HepG2 (cell line): ENCODE measurements around the gene THAP3. TPM values are rescaled to one million over a fixed set of nuclear protein-coding genes. Genes with fewer than 3 reads are reported as not detected.

ENCODE experiments used
- EEA1 ChIP-seq: sonication (generic); formaldehyde crosslinking; IDR thresholded peaks from 2 replicates; pipeline ENCODE4 v1.5.1; 2020; ENCODE audit warnings: mild to moderate bottlenecking, missing genetic modification reagents, borderline replicate concordance
- FOXK1 ChIP-seq: sonication (generic); formaldehyde crosslinking; IDR thresholded peaks from 2 replicates; pipeline ENCODE4 v1.4.0; 2020; ENCODE audit warnings: low read depth, missing genetic modification reagents, borderline replicate concordance
- NR2F1 ChIP-seq, 2 experiments: fragments of 450-650 bp in 1 of 2; formaldehyde crosslinking in 1 of 2; IDR thresholded peaks; 2 replicates each; pipeline versions ENCODE4 v1.5.0 to v1.6.1; 2016 to 2020; ENCODE audit warnings: mild to moderate bottlenecking in 1 of 2, missing compliant biosample characterization in 1 of 2, missing genetic modification reagents in 1 of 2, moderate library complexity in 1 of 2
- POLR2G ChIP-seq: fragments of 200-400 bp; formaldehyde crosslinking; IDR thresholded peaks from 2 replicates; pipeline ENCODE4 v1.6.1; 2018; ENCODE audit warnings: mild to moderate bottlenecking, low read depth, low read length, moderate library complexity
- SOX6 ChIP-seq, 2 experiments: fragments of 450-650 bp in 1 of 2; sonication (generic) in 1 of 2; formaldehyde crosslinking in 1 of 2; IDR thresholded peaks; 2 replicates each; pipeline versions ENCODE4 v1.4.0 to v1.6.1; 2017 to 2020; ENCODE audit warnings: antibody characterized with exemption in 1 of 2, mild to moderate bottlenecking in 1 of 2, missing genetic modification reagents in 1 of 2
- SP2 ChIP-seq: sonication (generic); formaldehyde crosslinking; IDR thresholded peaks from 2 replicates; pipeline ENCODE4 v1.5.1; 2020; ENCODE audit warnings: mild to moderate bottlenecking, missing genetic modification reagents
- STAG1 ChIP-seq: sonication (generic); formaldehyde crosslinking; IDR thresholded peaks from 2 replicates; pipeline ENCODE4 v1.4.0; 2020; ENCODE audit warnings: missing genetic modification reagents
- ZFY ChIP-seq: sonication (generic); formaldehyde crosslinking; IDR thresholded peaks from 2 replicates; pipeline ENCODE4 v1.4.0; 2020; ENCODE audit warnings: missing genetic modification reagents
- ZGPAT ChIP-seq: IDR thresholded peaks from 2 replicates; pipeline ENCODE4 v1.6.1; 2016; ENCODE audit warnings: mild to moderate bottlenecking
- ZNF430 ChIP-seq: sonication (generic); formaldehyde crosslinking; IDR thresholded peaks from 2 replicates; pipeline ENCODE4 v1.9.0; 2021; ENCODE audit warnings: mild to moderate bottlenecking, missing genetic modification reagents
- ZNF572 ChIP-seq: sonication (generic); formaldehyde crosslinking; IDR thresholded peaks from 2 replicates; pipeline ENCODE4 v1.5.1; 2020; ENCODE audit warnings: mild to moderate bottlenecking, missing genetic modification reagents
- ZNF83 ChIP-seq: sonication (generic); formaldehyde crosslinking; IDR thresholded peaks from 2 replicates; pipeline ENCODE4 v1.4.0; 2020; ENCODE audit warnings: missing genetic modification reagents, mild to moderate bottlenecking, borderline replicate concordance
- polyA plus RNA-seq, 8 experiments: library from polyadenylated mRNA; depleted of rRNA in 3 of 8; stranded (reverse) in 7 of 8; unstranded in 1 of 8; fragments of >200 nt; fragmentation: Illumina TruSeq in 4 of 8; extraction: Trizol in 4 of 8; gene quantifications; 2 replicates each; pipeline versions ENCODE4 v1.2.1 to v1.2.3, GENCODE V29; 2011 to 2016; ENCODE audit warnings: low read depth in 4 of 8, missing spikeins in 1 of 8, mixed read lengths in 1 of 8; ENCODE audit not compliant: insufficient read depth in 1 of 8
- total RNA-seq, 5 experiments: library from RNA; depleted of rRNA; stranded (reverse); fragments of >200 nt; fragmentation: Illumina TruSeq; extraction: Trizol; gene quantifications; 2 replicates each; pipeline ENCODE4 v1.2.3, GENCODE V29; 2016; ENCODE audit warnings: low read depth in 1 of 5
- TF ChIP-seq, protein P1 (sequence below): sonication (generic); formaldehyde crosslinking; IDR thresholded peaks from 2 replicates; pipeline ENCODE4 v1.4.0; 2020; ENCODE audit warnings: missing genetic modification reagents
- TF ChIP-seq, protein P2 (sequence below): sonication (generic); formaldehyde crosslinking; conservative IDR thresholded peaks from 2 replicates; pipeline ENCODE4 v1.8.0; 2022; ENCODE audit warnings: mild to moderate bottlenecking, moderate library complexity, missing genetic modification reagents
- TF ChIP-seq, protein P3 (sequence below): sonication (generic); formaldehyde crosslinking; IDR thresholded peaks from 2 replicates; pipeline ENCODE4 v1.4.0; 2020; ENCODE audit warnings: mild to moderate bottlenecking, low read depth, missing genetic modification reagents
- TF ChIP-seq, protein P4 (sequence below): IDR thresholded peaks from 2 replicates; pipeline ENCODE4 v1.6.1; 2016; ENCODE audit warnings: low read depth, borderline replicate concordance
- TF ChIP-seq, protein P5 (sequence below): sonication (generic); formaldehyde crosslinking; IDR thresholded peaks from 2 replicates; pipeline ENCODE4 v1.4.0; 2020; ENCODE audit warnings: missing genetic modification reagents

The THAP3 gene
- total and polyA plus RNA-seq, 2 of the 13 experiments (the other 11 are each of a cell fraction or from before 2014, with no cell fraction given) = 10.3 to 14.9 TPM

DNA sequence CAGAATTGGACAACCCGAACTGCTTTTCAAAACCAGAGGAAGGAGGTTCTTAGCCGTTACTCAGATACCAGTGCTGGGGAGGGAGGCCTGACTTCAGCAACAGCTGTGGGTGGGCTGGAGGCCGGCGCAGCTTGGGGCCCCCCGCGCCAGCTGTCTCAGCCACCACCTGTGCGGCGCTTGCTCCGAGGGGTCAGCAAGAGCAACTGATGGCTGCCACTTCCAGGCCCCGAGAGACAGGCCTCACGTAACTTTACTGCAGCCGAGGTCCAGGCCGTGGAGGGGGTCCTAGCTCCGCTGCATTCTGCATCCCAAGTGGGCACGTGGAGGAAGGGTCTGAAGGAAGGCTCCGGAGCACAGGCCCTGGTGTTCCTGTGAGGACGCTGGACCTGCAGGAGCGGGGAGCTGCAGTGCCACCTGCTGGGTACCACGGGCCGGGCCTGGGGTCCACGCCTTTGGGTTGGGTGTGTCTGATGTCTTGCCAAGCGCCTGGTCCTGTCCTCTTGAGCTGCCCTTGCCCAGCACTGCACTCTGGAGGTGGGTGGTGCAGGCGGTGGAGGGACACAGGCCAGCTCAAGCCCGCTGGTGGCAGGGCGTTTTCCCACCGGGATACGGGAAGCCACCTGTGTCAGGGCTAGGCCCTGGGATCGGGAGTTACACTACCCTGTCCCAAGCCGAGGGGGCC lies 9.8 kb downstream of the THAP3 start (continued):
- TF ChIP-seq ZNF83 (CRISPR knock-in tag) = no peak
- peak; percentile 80 for TF ChIP-seq STAG1 (CRISPR knock-in tag)
- TF ChIP-seq, protein P1, sequence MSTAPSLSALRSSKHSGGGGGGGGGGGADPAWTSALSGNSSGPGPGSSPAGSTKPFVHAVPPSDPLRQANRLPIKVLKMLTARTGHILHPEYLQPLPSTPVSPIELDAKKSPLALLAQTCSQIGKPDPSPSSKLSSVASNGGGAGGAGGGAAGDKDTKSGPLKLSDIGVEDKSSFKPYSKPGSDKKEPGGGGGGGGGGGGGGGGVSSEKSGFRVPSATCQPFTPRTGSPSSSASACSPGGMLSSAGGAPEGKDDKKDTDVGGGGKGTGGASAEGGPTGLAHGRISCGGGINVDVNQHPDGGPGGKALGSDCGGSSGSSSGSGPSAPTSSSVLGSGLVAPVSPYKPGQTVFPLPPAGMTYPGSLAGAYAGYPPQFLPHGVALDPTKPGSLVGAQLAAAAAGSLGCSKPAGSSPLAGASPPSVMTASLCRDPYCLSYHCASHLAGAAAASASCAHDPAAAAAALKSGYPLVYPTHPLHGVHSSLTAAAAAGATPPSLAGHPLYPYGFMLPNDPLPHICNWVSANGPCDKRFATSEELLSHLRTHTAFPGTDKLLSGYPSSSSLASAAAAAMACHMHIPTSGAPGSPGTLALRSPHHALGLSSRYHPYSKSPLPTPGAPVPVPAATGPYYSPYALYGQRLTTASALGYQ (CRISPR knock-in tag) = no peak
- TF ChIP-seq NR2F1 (CRISPR knock-in tag; IDR thresholded peaks at IDR 0.05) = no peak
- no peak for TF ChIP-seq SOX6 (IDR thresholded peaks at IDR 0.05)
- 0 out of 2 replicates have a peak, but pooled peaks have one; percentile 18 for TF ChIP-seq SOX6 (CRISPR knock-in tag; IDR thresholded peaks at IDR 0.05)
- TF ChIP-seq EEA1 (CRISPR knock-in tag) = no peak
- TF ChIP-seq, protein P2, sequence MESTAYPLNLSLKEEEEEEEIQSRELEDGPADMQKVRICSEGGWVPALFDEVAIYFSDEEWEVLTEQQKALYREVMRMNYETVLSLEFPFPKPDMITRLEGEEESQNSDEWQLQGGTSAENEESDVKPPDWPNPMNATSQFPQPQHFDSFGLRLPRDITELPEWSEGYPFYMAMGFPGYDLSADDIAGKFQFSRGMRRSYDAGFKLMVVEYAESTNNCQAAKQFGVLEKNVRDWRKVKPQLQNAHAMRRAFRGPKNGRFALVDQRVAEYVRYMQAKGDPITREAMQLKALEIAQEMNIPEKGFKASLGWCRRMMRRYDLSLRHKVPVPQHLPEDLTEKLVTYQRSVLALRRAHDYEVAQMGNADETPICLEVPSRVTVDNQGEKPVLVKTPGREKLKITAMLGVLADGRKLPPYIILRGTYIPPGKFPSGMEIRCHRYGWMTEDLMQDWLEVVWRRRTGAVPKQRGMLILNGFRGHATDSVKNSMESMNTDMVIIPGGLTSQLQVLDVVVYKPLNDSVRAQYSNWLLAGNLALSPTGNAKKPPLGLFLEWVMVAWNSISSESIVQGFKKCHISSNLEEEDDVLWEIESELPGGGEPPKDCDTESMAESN = 0 out of 2 replicates have a peak, but pooled peaks have one; percentile 47
- peak; percentile 45 for TF ChIP-seq POLR2G
- TF ChIP-seq, protein P3, sequence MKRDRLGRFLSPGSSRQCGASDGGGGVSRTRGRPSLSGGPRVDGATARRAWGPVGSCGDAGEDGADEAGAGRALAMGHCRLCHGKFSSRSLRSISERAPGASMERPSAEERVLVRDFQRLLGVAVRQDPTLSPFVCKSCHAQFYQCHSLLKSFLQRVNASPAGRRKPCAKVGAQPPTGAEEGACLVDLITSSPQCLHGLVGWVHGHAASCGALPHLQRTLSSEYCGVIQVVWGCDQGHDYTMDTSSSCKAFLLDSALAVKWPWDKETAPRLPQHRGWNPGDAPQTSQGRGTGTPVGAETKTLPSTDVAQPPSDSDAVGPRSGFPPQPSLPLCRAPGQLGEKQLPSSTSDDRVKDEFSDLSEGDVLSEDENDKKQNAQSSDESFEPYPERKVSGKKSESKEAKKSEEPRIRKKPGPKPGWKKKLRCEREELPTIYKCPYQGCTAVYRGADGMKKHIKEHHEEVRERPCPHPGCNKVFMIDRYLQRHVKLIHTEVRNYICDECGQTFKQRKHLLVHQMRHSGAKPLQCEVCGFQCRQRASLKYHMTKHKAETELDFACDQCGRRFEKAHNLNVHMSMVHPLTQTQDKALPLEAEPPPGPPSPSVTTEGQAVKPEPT (CRISPR knock-in tag) = no peak
- TF ChIP-seq, protein P4, sequence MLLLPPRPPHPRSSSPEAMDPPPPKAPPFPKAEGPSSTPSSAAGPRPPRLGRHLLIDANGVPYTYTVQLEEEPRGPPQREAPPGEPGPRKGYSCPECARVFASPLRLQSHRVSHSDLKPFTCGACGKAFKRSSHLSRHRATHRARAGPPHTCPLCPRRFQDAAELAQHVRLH (CRISPR knock-in tag) = no peak
- no peak for TF ChIP-seq FOXK1 (CRISPR knock-in tag)
- TF ChIP-seq ZNF430 = no peak
- peak; percentile 40; the same call in 1 of the 2 replicates for TF ChIP-seq ZFY (CRISPR knock-in tag)
- TF ChIP-seq ZGPAT (CRISPR knock-in tag) = no peak
- TF ChIP-seq, protein P5, sequence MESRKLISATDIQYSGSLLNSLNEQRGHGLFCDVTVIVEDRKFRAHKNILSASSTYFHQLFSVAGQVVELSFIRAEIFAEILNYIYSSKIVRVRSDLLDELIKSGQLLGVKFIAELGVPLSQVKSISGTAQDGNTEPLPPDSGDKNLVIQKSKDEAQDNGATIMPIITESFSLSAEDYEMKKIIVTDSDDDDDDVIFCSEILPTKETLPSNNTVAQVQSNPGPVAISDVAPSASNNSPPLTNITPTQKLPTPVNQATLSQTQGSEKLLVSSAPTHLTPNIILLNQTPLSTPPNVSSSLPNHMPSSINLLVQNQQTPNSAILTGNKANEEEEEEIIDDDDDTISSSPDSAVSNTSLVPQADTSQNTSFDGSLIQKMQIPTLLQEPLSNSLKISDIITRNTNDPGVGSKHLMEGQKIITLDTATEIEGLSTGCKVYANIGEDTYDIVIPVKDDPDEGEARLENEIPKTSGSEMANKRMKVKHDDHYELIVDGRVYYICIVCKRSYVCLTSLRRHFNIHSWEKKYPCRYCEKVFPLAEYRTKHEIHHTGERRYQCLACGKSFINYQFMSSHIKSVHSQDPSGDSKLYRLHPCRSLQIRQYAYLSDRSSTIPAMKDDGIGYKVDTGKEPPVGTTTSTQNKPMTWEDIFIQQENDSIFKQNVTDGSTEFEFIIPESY (CRISPR knock-in tag) = peak; percentile 97
- TF ChIP-seq ZNF572 (CRISPR knock-in tag) = no peak
- TF ChIP-seq SP2 = no peak
